ENCODE data around the gene LARP6.

LARP6 gene

GRCh38 chr15:70799667-70800450 is 54.1 kb downstream of the LARP6 start:
- DNase-seq, result peak; percentile 94
- Histone ChIP-seq H3K27me3 (replicated peaks) (no peaks in the 10 kb centered on the region), H3K4me3 (ENCODE audit: low read depth, low read length) (no peak overlapping the region), H3K27ac (peak overlapping the region; percentile 94), H3K36me3 (replicated peaks) (no peaks in the 10 kb centered on the region)
- in situ Hi-C loops (cut with HindIII; ENCODE audit: low pct_ligation_motif_present, low sequenced_read_pairs), result no loop called here
- TF ChIP-seq CTCF (IDR thresholded peaks at IDR 0.05; ENCODE audit: low read depth, low read length, missing control alignments), result no peak

GRCh38 chr15:70797464-70797863 is 56.5 kb downstream of the LARP6 start:
- Histone ChIP-seq H3K27me3 (replicated peaks) (no peaks in the 10 kb centered on the region), H3K4me3 (ENCODE audit: low read depth, low read length) (no peak overlapping the region), H3K27ac (no peak overlapping the region), H3K36me3 (replicated peaks) (no peaks in the 10 kb centered on the region)
- no peak for TF ChIP-seq CTCF (IDR thresholded peaks at IDR 0.05; ENCODE audit: low read depth, low read length, missing control alignments)
- in situ Hi-C loops (cut with HindIII; ENCODE audit: low pct_ligation_motif_present, low sequenced_read_pairs), result no loop called here
- DNase-seq, result no peak

GRCh38 chr15:70796516-70797310 is 57.2 kb downstream of the LARP6 start:
- no peaks in the 10 kb centered on the region for H3K36me3 ChIP-seq (replicated peaks)
- DNase-seq, result no peak
- H3K4me3 ChIP-seq (ENCODE audit: low read depth, low read length), result no peak overlapping the region
- no peaks in the 10 kb centered on the region for H3K27me3 ChIP-seq (replicated peaks)
- in situ Hi-C loops (cut with HindIII; ENCODE audit: low pct_ligation_motif_present, low sequenced_read_pairs), result no loop called here
- TF ChIP-seq CTCF (IDR thresholded peaks at IDR 0.05; ENCODE audit: low read depth, low read length, missing control alignments), result no peak
- peak overlapping the region; percentile 40 for H3K27ac ChIP-seq

- in situ Hi-C loops (cut with HindIII; ENCODE audit: low pct_ligation_motif_present, low sequenced_read_pairs), result no loop called here
- Histone ChIP-seq H3K27ac (peak overlapping the region; percentile 99), H3K4me3 (ENCODE audit: low read depth, low read length) (peak overlapping the region; percentile 30)
These were observed 58.7 kb downstream of the LARP6 start for GRCh38 chr15:70795311-70795665.

GRCh38 chr15:70794596-70795310 is 59.2 kb downstream of the LARP6 start:
- Histone ChIP-seq H3K27me3 (replicated peaks) (no peaks in the 10 kb centered on the region), H3K36me3 (replicated peaks) (no peaks in the 10 kb centered on the region), H3K4me3 (ENCODE audit: low read depth, low read length) (peak overlapping the region; percentile 30), H3K27ac (peak overlapping the region; percentile 99)
- in situ Hi-C loops (cut with HindIII; ENCODE audit: low pct_ligation_motif_present, low sequenced_read_pairs), result no loop called here
- no peak for TF ChIP-seq CTCF (IDR thresholded peaks at IDR 0.05; ENCODE audit: low read depth, low read length, missing control alignments)
- peak; percentile 94 for DNase-seq

More at GRCh38 chr15:70795311-70795665, 58.7 kb downstream of the LARP6 start:
- Histone ChIP-seq H3K36me3 (replicated peaks) (no peaks in the 10 kb centered on the region), H3K27me3 (replicated peaks) (no peaks in the 10 kb centered on the region)
- peak; percentile 85 for DNase-seq
- no peak for TF ChIP-seq CTCF (IDR thresholded peaks at IDR 0.05; ENCODE audit: low read depth, low read length, missing control alignments)
